SK-N-SH (cell line): ENCODE data around the gene TARDBP. TPM values are rescaled to one million over a fixed set of nuclear protein-coding genes. Genes with fewer than 3 reads are reported as not detected.
"Not testable (repeated sequence)": the region's sequence is repeated elsewhere in the genome, so short reads cannot be mapped to it uniquely, and the experiment has no call there.

Experiments
- CTCF ChIA-PET: fragments of 300-600, 350-600 bp; formaldehyde crosslinking; extraction: SDS; loops from one replicate; lab custom pipeline; 2021; lab: Yijun Ruan, JAX
- POLR2A ChIA-PET: fragments of 350-600 bp; sonication (Branson Sonifier 250); formaldehyde crosslinking; extraction: SDS; loops from one replicate; lab custom pipeline; 2020; ENCODE audit warnings: antibody characterized with exemption, inconsistent platforms; lab: Yijun Ruan, JAX
- DNase-seq: peaks from one replicate; pipeline ENCODE4 v3.0.0; 2012
- H2AFZ ChIP-seq: fragments of 200-600 bp; sonication (generic); 2 replicates; pipeline ENCODE4 v1.8.1; 2016; ENCODE audit warnings: antibody characterized with exemption, mild to moderate bottlenecking, low read depth
- H3F3A ChIP-seq: fragments of 200-600 bp; sonication (generic); replicated peaks from 2 replicates; pipeline ENCODE3; 2016; ENCODE audit warnings: antibody characterized with exemption, mild to moderate bottlenecking; ENCODE audit not compliant: insufficient read depth
- H3K27ac ChIP-seq, 2 experiments: fragments of 200-500 bp in 1 of 2; fragments of 200-600 bp in 1 of 2; sonication (Bioruptor generic) in 1 of 2; sonication (generic), shearing (Covaris generic) in 1 of 2; 2 replicates each; pipeline versions ENCODE4 v1.5.1 to v1.6.1; 2014 to 2016; ENCODE audit warnings: low read depth in 2 of 2, inconsistent platforms in 1 of 2, low read length in 1 of 2, mild to moderate bottlenecking in 1 of 2, mixed read lengths in 1 of 2
- H3K27me3 ChIP-seq: fragments of 200-600 bp; sonication (generic), shearing (Covaris generic); 2 replicates; pipeline ENCODE4 v1.6.1; 2016; ENCODE audit warnings: mixed run types; ENCODE audit not compliant: insufficient read depth
- H3K36me3 ChIP-seq, 2 experiments: fragments of 200-500 bp in 1 of 2; fragments of 200-600 bp in 1 of 2; sonication (Bioruptor generic) in 1 of 2; sonication (generic) in 1 of 2; replicated peaks in 1 of 2; 2 replicates each; pipeline versions ENCODE3 to v1.5.1; 2014 to 2016; ENCODE audit warnings: low read length in 1 of 2, mild to moderate bottlenecking in 1 of 2; ENCODE audit not compliant: insufficient read depth in 2 of 2, control insufficient read depth in 1 of 2
- H3K4me1 ChIP-seq, 2 experiments: fragments of 200-500 bp in 1 of 2; fragments of 200-600 bp in 1 of 2; sonication (Bioruptor generic) in 1 of 2; sonication (generic), shearing (Covaris generic) in 1 of 2; 2 replicates each; pipeline versions ENCODE4 v1.5.1 to v1.6.1; 2014 to 2016; ENCODE audit warnings: low read depth in 1 of 2, low read length in 1 of 2, mixed run types in 1 of 2; ENCODE audit not compliant: insufficient read depth in 2 of 2, control insufficient read depth in 1 of 2
- H3K4me2 ChIP-seq: fragments of 200-600 bp; sonication (generic), shearing (Covaris generic); 2 replicates; pipeline ENCODE4 v1.6.1; 2017; ENCODE audit warnings: mixed run types
- H3K4me3 ChIP-seq, 2 experiments: fragments of 200-500 bp in 1 of 2; fragments of 200-600 bp in 1 of 2; sonication (Bioruptor generic) in 1 of 2; sonication (generic), shearing (Covaris generic) in 1 of 2; 2 replicates each; pipeline versions ENCODE4 v1.5.1 to v1.8.1; 2014 to 2016; ENCODE audit warnings: low read depth in 2 of 2, inconsistent platforms in 1 of 2, low read length in 1 of 2, mild to moderate bottlenecking in 1 of 2, mixed read lengths in 1 of 2, moderate library complexity in 1 of 2
- H3K79me2 ChIP-seq: fragments of 200-600 bp; sonication (generic); 2 replicates; pipeline ENCODE4 v1.8.1; 2017; ENCODE audit warnings: mild to moderate bottlenecking; ENCODE audit not compliant: insufficient read depth
- H3K9ac ChIP-seq: fragments of 200-600 bp; sonication (generic); 2 replicates; pipeline ENCODE4 v1.6.1; 2017; ENCODE audit warnings: mixed run types
- H3K9me2 ChIP-seq: fragments of 200-600 bp; sonication (generic); 2 replicates; pipeline ENCODE4 v1.6.1; 2017; ENCODE audit warnings: mixed run types
- H3K9me3 ChIP-seq: fragments of 200-600 bp; sonication (generic); 2 replicates; pipeline ENCODE4 v1.6.1; 2017; ENCODE audit warnings: mixed run types, mild to moderate bottlenecking, moderate library complexity
- H4K20me1 ChIP-seq: fragments of 200-600 bp; sonication (generic); 2 replicates; pipeline ENCODE4 v1.6.1; 2017; ENCODE audit warnings: mild to moderate bottlenecking, mixed run types; ENCODE audit not compliant: insufficient read depth
- EZH2phosphoT487 ChIP-seq: fragments of 200-600 bp; sonication (generic); IDR thresholded peaks from 2 replicates; pipeline ENCODE4 v1.6.1; 2017; ENCODE audit warnings: low read depth, mixed run types, mild to moderate bottlenecking, antibody characterized with exemption, moderate library complexity, borderline replicate concordance
- MEF2A ChIP-seq: IDR thresholded peaks from 2 replicates; pipeline ENCODE4 v1.4.0; 2012; ENCODE audit warnings: low read depth, borderline replicate concordance
- MXI1 ChIP-seq: IDR thresholded peaks from 2 replicates; pipeline ENCODE4 v1.6.1; 2012; ENCODE audit warnings: mild to moderate bottlenecking, low read depth, low read length, improper control_type of control experiment
- RXRA ChIP-seq: IDR thresholded peaks from 2 replicates; pipeline ENCODE4 v1.4.0; 2012; ENCODE audit warnings: low read depth, mild to moderate bottlenecking, borderline replicate concordance
- WGBS: methylation state at CpG from one replicate; pipeline ENCODE4 v1.1.6; 2017; ENCODE audit warnings: low lambda C conversion rate; 5-methylcytosine and 5-hydroxymethylcytosine counted together
- polyA plus RNA-seq, 3 experiments: library from polyadenylated mRNA; depleted of rRNA; stranded (reverse); fragments of >200 nt; gene quantifications; 2 replicates each; pipeline ENCODE4 v1.2.3, GENCODE V29; 2012
- TF ChIP-seq, protein P1 (sequence below): fragments of 150-350 bp; IDR thresholded peaks from 2 replicates; pipeline ENCODE4 v1.6.1; 2017; ENCODE audit warnings: antibody characterized with exemption, low read length, low read depth, borderline replicate concordance

Gene TARDBP
- polyA plus RNA-seq, 1 of the 3 experiments (the other 2 are of a cell fraction), result 207 TPM

DNA sequence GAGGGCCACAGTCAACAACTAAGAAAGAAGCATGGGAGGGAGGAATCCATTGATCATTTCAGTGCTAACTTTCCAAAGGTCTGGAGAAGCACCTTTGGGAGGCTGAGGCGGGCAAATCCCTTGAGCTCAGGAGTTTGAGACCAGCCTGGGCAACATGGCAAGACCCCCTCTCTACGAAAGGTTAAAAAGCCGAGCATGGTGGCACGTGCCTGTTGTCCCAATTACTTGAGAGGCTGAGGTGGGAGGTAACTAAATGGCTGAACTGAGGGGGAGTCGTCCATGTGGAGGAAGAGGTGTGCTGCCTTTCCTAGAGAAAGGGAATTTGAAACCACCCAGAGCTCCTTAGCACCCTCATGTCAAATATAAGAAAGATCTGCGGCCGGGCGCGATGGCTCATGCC is 18.4 kb downstream of the TARDBP start:
- H3F3A ChIP-seq, result peaks cover 8% of the 10 kb centered on the region
- ChIA-PET CTCF (interaction anchor here (0.9 to 1.5 kb wide), 3 partner anchors 12 to 211 kb away, joined by 3 to 4 read pairs (median 3); no protein-coding TSS in a partner anchor), POLR2A (no interaction called here)
- H3K79me2 ChIP-seq, result no peaks in the 10 kb centered on the region
- DNase-seq, result no peak
- no peaks in the 10 kb centered on the region for H3K27me3 ChIP-seq
- H2AFZ ChIP-seq, result no peak overlapping the region
- H3K36me3 ChIP-seq, result peaks cover 19 to 23% of the 10 kb centered on the region in 2 experiments
- WGBS, result 98% methylated on average over 9 of the region's 9 CpGs
- H3K27ac ChIP-seq, result no peak overlapping the region
- TF ChIP-seq, protein P1, sequence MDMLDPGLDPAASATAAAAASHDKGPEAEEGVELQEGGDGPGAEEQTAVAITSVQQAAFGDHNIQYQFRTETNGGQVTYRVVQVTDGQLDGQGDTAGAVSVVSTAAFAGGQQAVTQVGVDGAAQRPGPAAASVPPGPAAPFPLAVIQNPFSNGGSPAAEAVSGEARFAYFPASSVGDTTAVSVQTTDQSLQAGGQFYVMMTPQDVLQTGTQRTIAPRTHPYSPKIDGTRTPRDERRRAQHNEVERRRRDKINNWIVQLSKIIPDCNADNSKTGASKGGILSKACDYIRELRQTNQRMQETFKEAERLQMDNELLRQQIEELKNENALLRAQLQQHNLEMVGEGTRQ, result no peak
- no peak for TF ChIP-seq MXI1
- no peak overlapping the region for H3K4me2 ChIP-seq
- H3K9ac ChIP-seq, result no peak overlapping the region
- H4K20me1 ChIP-seq, result no peaks in the 10 kb centered on the region
- no peaks in the 10 kb centered on the region for H3K4me1 ChIP-seq
- no peaks in the 10 kb centered on the region for H3K9me3 ChIP-seq
- no peak overlapping the region for H3K4me3 ChIP-seq
- H3K9me2 ChIP-seq, result no peaks in the 10 kb centered on the region

DNA sequence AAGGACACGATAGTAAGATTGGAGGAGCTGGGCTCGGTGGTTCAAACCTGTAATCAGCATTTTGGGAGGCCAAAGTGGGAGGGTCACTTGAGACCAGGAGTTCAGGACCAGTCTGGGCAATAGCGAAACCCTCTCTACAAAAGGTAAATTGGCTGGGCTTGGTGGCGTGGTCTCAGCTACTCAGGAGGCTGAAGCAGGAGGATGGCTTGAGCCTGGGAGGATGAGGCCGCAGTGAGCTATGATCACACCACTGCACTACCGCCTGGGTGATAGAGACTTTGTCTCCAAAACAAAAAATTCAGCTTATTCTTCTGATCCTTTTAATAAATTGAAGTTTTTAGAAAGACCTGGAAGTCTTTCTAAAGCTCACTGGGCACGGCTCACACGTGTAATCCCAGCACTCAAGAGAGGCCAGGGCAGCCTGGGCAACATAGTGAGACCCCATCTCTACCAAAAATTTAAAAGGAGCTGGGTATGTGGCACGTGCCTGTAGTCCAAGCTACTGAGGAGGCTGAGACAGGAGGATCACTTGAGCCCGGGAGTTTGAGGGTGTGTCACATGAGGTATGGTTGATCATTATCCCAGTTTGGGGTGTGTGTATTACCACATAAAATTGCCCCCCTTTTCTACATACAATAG is 19.3 kb downstream of the TARDBP start:
- no peaks in the 10 kb centered on the region for H3K9me3 ChIP-seq
- CTCF ChIA-PET, result interaction anchor here (0.9 kb wide), 1 partner anchor 164 kb away, joined by 3 read pairs; no protein-coding TSS in a partner anchor
- 96% methylated on average over 10 of the region's 10 CpGs for WGBS
- TF ChIP-seq MEF2A, result no peak
- no peak for TF ChIP-seq EZH2phosphoT487
- no peak for TF ChIP-seq RXRA
- TF ChIP-seq, all 33 proteins: peak for 0
- H3K4me3 ChIP-seq, result no peak overlapping the region
- H3K4me1 ChIP-seq, result no peaks in the 10 kb centered on the region
- H3K27me3 ChIP-seq, result no peaks in the 10 kb centered on the region
- no peaks in the 10 kb centered on the region for H4K20me1 ChIP-seq
- no peak overlapping the region for H3K4me2 ChIP-seq
- no peak overlapping the region for H3K9ac ChIP-seq
- no peak overlapping the region for H3K27ac ChIP-seq
- H3K79me2 ChIP-seq, result no peaks in the 10 kb centered on the region
- POLR2A ChIA-PET, result interaction anchor here (0.5 to 0.6 kb wide), 2 partner anchors 508 to 636 kb away, joined by 3 read pairs; no protein-coding TSS in a partner anchor
- DNase-seq, result no peak
- H2AFZ ChIP-seq, result no peak overlapping the region
- H3K9me2 ChIP-seq, result no peaks in the 10 kb centered on the region
- peaks cover 8% of the 10 kb centered on the region for H3F3A ChIP-seq
- peaks cover 10 to 14% of the 10 kb centered on the region in 2 experiments for H3K36me3 ChIP-seq

DNA sequence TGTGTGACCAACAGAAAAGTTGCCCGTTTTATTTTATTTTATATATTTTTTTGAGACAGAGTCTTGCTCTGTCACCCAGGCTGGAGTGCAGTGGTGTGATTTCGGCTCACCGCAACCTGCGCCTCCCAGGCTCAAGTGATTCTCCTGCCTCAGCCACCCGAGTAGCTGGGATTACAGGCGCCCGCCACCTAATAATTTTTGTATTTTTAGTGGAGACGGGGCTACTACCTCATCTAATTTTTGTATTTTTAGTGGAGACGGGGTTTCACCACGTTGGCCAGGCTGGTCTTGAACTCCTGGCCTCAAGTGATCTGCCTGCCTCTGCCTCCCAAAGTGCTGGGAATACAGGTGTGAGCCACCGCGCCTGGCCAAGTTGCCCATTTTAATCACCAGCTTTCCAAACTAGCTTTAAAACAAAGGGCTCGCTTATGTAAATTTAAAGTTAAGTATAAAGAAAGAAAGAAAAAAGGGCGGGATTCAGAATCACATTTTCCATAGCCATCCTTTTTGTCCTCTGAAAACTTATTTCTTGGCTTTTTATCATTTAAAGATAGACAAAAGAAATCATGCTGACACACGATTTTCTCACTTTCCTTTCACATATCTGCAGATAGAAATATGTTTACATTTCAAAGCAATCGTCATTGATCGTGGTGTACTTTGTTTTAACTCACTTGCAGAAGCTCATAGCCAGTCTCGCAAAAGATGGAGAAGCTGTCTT is 24.7 kb downstream of the TARDBP start:
- H3K4me1 ChIP-seq, H3K9ac ChIP-seq, DNase-seq, H3K27me3 ChIP-seq, H3K27ac ChIP-seq, H3K9me3 ChIP-seq, H3K79me2 ChIP-seq, H3K9me2 ChIP-seq, H3K36me3 ChIP-seq, H4K20me1 ChIP-seq, H3F3A ChIP-seq: not testable (repeated sequence)
- WGBS, result 47% methylated on average over 18 of the region's 18 CpGs
- Histone ChIP-seq H3K4me3 (peak overlapping the region in 1 of 2 experiments; percentile 16; a peak in 1 of 4 replicates), H3K4me2 (0 out of 2 replicates have a peak overlapping the region, but pooled peaks have one; percentile 29), H2AFZ (peak overlapping the region; percentile 20; the same call in 1 of the 2 replicates)
- ChIA-PET POLR2A (interaction anchor here (0.5 to 1.4 kb wide), 9 partner anchors 8 to 591 kb away, joined by 3 to 7 read pairs (median 3); partner anchors contain the start of genes EXOSC10, MTOR and SRM), CTCF (interaction anchor here (0.6 to 3.7 kb wide), 116 partner anchors 10 to 728 kb away, joined by 3 to 118 read pairs (median 6); partner anchors contain the start of genes AGTRAP, ANGPTL7, DISP3 and EXOSC10)
